Stimulated activated CD8-positive, alpha-beta memory T cell treated with anti-CD3 and anti-CD28 coated beads, Interleukin-12 subunit alpha, Interleukin-12 subunit beta, amount 100 ng/mL, for 24 hours (primary cell): ENCODE measurements around the gene DNAJB13.
"Not testable (repeated sequence)": the region's sequence is repeated elsewhere in the genome, so short reads cannot be mapped to it uniquely, and the experiment has no call there.

Experiments
- DNase-seq: peaks from one replicate; pipeline ENCODE4 v3.0.0-alpha.2; 2020; ENCODE audit errors: extremely low read depth

DNAJB13 gene

DNA sequence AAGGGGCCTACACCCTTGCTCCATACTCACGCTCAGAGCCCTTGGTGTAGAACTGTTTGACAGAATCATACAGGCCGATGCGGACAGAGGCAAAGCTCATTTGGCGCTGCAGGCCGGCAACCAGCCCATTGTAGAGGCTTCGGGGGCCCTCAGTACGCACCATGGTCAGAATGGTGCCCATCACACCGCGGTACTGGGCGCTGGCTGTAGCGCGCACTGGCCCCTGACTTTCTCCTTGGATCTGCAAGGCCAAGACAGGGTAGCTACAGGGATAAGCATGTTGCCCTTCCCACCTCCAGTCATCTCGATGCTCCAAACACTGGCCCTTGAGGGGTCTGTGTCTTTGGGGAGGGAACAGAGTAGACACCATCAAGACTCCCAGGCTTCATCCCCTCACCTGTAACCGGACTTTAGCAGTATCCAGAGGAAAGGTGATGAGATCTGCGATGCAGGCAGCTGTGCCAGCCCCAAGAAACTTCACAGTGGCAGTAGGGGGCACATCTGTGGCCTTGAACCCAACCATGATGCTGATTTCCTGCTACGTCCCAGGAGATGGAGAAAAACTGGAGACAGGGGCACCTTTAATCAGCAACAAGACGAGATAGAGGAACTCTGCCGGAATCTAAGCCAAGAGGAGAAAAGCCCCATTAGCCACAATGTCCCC lies 27.2 kb downstream of the DNAJB13 start:
- no peak for DNase-seq

DNA sequence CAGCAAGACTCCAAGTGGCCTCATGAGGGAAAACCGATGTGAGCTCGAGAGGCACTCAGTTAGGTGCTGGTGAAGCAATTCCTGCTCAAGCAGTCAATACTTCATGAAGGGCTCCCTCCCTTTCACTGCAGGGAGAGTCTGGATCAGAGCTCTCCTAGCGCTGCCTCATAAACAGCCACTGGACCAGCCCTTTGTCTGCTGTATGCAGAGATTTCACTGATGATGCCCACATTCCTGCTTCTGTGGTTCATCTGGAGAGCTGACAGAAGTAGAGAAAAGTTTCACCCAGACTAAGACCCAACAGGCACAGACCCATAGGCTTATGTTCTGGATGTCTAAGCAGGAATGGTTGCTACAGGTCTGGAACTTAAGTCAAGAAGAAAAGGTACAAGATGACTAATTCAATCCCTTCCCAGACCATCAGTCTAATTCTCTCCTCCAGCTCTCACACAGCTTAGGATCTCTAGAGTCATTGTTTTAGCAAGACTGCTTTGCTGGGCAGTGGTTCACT lies 27.8 kb downstream of the DNAJB13 start:
- DNase-seq, result no peak

DNA sequence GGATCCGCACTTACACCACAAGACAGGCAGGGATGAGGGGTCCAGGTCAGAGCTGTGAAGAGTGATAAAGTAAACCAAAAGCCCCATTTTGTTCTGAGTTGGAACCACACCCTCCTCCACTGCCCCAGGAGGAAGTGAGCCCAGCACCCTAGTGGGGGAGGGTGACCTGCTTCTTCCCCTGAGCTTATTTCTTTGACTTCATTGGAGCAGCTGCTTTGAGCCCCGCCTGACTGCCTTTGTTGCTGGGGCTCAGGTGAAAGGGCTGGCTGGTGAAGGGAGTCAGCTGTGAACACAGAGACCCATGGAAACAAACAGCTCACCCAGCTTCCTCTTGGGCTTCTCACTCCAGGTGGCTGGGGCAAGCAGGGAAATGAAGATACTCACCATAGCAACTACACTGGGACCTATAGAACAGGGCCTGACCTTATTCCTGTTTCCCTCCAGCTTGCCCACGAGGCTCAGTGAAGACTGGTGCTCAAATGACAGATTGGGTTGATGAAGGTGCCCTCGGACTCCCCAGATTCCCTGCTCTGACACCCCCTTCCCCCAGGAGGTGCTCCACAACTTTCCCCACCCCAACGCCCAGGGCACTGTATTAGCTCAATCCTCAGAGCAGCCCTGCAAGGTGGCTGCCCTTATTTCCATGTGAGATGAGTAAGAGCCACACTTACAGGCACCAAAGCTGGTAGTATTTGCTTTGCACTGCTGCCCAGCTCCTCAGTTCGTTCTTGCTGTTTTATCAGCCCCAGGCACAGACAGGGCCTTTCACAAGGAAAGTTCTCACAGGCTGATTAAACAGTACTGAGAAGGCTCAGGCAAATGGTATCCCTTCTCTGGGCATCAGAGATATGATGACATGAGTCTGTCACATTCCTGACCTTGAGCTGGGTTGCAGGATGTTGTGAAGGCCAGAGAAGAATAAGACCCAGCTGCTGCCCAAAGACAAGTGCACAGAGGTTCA lies 29.5 kb downstream of the DNAJB13 start:
- DNase-seq, result no peak

DNA sequence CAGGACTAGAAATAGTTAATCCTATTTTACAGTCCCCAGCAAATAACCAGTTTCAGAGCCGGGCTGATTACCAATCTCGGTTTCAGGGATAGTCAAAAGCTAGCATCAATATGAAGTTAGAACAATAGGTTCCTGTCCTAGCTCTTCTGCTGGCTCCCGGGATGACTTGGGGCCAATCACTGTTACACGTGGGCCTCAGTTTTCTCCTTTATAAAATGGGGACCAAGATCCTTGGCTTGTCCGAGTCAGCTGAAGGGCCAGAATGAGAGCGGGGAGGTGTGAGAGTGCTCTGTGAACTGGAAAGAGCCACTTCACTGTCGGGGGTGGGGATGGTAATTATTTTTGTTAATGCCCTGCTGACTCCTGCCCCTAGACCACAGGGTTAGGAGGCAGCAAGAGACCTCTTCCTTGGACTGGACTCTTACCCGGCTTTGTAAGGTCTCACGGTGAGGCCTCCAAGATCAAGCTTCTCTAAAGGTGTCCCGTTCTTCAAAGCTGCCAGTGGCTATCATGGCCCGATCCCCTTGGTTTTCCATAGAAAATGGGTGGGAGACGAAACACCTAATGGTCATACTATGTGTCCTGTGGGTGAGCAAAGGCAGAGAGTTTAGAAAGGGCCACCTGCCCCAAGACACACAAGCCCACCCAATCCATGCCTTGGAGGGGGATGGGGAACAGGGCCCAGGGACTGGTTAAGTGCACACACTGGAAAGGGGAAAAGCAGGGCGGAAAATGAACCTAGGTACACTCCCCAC lies 30.4 kb downstream of the DNAJB13 start:
- DNase-seq, result no peak

- peak; percentile 73 for DNase-seq
Measured at GRCh38 chr11:73982595-73982989, 31.8 kb downstream of the DNAJB13 start, which contains the start of gene UCP2. TSS of gene UCP2 (minus strand) at chr11:73982843. CDS start at chr11:73978378, 4,465 bp downstream.

DNA sequence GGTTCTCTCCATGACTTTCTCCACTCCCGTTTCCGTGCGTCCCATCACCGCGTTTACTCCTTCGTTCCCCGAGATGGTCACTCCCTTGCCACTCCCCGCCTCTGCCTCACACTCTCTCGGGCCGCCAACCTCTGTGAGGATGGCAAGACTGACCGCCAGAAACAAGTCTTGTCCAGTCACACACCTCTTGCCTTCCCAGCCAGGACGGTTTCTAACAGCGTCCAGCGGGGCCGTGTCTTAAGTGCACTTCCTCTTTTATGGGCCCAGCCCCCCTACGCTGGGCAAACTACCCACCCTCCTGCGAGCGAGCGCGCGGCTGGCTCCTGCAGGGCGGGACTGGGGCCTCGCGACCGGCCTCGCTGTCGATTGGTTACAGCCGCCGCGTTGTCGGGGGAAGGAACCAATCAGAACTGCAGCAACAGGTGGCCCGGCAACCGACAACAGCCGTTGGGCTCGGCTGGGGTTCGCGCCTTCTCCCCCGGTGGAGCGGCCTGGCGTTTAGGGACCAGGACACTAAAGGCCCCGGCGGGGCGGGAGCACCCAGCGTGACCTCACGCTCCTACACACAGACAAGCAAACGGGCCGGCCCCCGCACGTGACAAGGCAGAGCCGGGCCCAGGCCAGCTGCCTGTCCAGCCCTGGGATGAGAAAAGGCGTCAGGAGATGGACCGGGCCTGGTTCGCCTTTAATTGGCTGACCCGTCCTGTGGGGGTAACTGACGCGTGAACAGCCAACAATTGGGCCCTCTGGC lies 32.3 kb downstream of the DNAJB13 start:
- peak; percentile 88 for DNase-seq

- no peak for DNase-seq
Measured at GRCh38 chr11:73983741-73984538, 33.1 kb downstream of the DNAJB13 start.

- DNase-seq, result not testable (repeated sequence)
Measured at GRCh38 chr11:73985661-73986060, 34.8 kb downstream of the DNAJB13 start.

GRCh38 chr11:73988227-73988626 lies 37.4 kb downstream of the DNAJB13 start:
- no peak for DNase-seq

GRCh38 chr11:73989156-73989555 lies 38.3 kb downstream of the DNAJB13 start:
- no peak for DNase-seq

GRCh38 chr11:73990730-73991129 lies 39.9 kb downstream of the DNAJB13 start:
- no peak for DNase-seq

DNA sequence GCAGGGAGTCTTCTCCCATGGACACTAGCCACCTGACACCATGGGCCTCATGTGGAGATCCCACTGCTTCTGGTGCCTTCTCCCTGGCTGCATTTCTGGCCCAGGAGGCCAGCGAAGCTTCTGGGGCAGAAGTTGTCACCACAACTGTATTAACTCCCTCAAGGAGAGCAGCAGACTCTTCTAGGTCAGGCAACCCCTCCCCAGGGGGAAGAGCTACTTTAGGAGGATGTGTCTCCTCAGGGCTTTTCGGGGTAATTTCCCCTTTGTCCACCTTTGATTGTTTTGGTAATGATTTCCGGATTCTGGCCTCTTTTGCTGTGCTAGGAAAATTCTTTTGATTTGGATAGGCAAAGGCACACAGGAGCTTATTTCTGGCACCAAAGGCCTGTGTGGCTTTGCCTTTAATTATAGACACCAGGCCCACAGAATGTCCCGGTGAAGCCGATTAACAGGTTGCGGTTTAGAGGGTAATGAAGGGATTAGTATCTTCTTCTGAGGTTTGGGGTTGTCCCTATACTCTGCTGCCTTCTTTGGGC lies 40.7 kb downstream of the DNAJB13 start:
- DNase-seq, result no peak

GRCh38 chr11:73995247-73995646 lies 44.4 kb downstream of the DNAJB13 start:
- DNase-seq, result no peak

DNA sequence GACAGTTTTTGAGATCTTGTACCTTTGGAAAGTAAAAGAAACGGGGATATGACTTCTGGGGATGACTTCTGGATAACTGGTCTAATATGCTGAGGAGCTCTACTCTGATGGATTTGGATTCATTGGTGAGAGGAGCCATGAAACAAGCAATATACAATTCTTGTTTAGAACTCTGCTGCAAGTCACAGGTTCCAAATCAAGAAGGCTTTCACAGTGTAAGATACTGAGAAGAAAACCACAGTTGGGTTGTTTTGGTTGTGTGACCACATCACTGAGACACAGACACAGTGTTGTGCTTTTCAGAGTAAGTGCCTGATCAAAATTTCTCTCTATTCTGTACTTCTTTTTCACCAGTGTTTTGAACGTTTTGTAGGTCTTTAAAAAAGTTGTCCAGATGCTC lies 44.9 kb downstream of the DNAJB13 start:
- no peak for DNase-seq

DNA sequence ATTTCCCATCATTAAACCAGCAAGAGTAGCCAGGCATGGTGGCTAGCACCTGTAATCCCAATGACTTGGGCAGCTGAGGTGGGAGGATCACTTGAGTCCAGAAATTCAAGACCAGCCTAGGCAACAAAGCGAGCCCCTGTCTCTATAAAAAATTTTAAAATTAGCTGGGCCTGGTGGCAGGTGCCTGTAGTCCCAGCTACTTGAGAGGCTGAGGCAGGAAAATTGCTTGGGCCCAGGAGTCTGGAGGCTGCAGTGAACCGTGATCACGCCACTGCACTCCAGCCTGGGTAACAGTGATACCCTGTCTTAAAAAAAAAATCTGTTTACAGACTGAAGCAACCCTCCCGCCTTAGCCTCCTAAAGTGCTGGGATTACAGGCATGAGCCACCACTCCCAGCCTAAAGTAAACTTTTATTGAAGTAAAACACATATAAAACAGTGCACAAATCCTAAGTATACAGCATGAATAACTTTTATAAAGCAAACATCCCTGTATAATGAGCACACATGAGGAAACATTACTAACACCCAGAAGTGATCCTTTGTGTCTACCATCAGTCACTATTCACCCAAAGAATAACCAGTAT lies 45.4 kb downstream of the DNAJB13 start:
- no peak for DNase-seq

- no peak for DNase-seq
Measured at GRCh38 chr11:73997120-73997770, 46.4 kb downstream of the DNAJB13 start.

DNA sequence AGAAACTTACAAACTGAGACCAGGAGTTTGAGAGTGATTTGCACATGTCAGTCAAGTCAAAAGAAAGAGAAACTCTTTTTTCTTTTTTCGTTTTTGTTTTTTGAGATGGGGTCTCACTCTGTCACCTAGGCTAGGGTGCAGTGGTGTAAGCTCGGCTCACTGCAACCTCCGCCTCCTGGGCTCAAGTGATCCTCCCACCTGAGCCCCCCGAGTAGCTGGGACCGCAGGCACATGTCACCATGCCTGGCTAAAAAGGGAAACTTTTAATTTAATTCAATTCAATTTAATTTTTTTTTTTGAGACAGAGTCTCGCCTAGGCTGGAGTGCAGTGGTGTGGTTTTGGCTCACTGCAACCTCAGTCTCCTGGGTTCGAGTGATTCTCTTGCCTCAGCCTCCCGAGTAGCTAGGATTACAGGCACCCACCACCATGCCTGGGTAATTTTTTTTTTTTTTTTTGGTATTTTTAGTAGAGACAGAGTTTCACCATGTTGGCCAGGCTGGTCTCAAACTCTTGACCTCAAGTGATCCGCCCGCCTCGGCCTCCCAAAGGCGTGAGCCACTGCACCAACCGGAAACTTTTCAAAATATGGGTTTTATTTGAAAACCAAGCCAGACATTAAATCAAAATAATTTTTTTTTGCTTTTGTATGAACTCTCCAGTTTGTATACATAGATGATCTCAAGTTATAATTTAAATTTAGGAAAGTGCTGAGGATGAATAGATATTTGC lies 48.2 kb downstream of the DNAJB13 start:
- no peak for DNase-seq

- DNase-seq, result no peak
Measured at GRCh38 chr11:73999581-74000306, 48.9 kb downstream of the DNAJB13 start.
